ENCODE data around the gene GKN1. TPM values are rescaled to one million over a fixed set of nuclear protein-coding genes. Genes with fewer than 3 reads are reported as not detected.
A peak's percentile ranks its signal among the peaks of the same experiment; 100 is the strongest.

Gene GKN1
- total RNA-seq, 1 donor from 2014 or later = not detected

- Mint-ChIP-seq H3K36me3 (ENCODE audit: low read depth) (no peaks in the 10 kb centered on the region), H3K9me3 (no peaks in the 10 kb centered on the region), H3K27me3 (ENCODE audit: low read depth) (peaks cover 28% of the 10 kb centered on the region)
These were observed 20.4 kb downstream of the GKN1 start for GRCh38 chr2:68994864-68995263.

DNA sequence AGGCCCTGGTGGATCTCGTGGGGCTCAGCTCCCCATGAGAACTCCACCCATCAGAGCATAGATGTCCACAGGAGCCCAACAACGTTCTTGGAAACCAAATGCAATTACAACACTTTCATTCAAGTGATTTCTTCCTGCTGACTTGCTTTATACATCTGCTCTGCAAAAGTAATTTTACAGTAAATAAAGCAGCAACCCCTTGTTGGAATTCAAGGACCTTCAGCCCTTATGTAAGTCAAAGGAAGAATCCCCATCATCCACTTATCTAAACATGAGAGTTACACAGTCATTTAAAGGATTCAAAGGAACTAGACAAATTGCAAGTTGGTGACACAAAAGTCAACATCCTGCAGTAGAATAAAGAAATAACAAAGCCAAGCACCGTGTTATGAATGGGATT, 21.5 kb downstream of the GKN1 start:
- H3K36me3 Mint-ChIP-seq (ENCODE audit: low read depth) = no peaks in the 10 kb centered on the region
- no peak for DNase-seq (ENCODE audit: low spot score)
- no peak overlapping the region for H3K27ac Mint-ChIP-seq
- no peaks in the 10 kb centered on the region for H3K4me1 Mint-ChIP-seq (ENCODE audit: low read depth)
- H3K9me3 Mint-ChIP-seq = no peaks in the 10 kb centered on the region
- peaks cover 28% of the 10 kb centered on the region for H3K27me3 Mint-ChIP-seq (ENCODE audit: low read depth)
- H3K4me3 Mint-ChIP-seq (ENCODE audit: low read depth) = no peak overlapping the region
- intact Hi-C loops (cut with micrococcal nuclease) = no loop called here

More at GRCh38 chr2:68994864-68995263, 20.4 kb downstream of the GKN1 start:
- H3K4me1 Mint-ChIP-seq (ENCODE audit: low read depth) = no peaks in the 10 kb centered on the region
- no peak overlapping the region for H3K27ac Mint-ChIP-seq
- no peak overlapping the region for H3K4me3 Mint-ChIP-seq (ENCODE audit: low read depth)
- DNase-seq (ENCODE audit: low spot score) = no peak
- intact Hi-C loops (cut with micrococcal nuclease) = no loop called here

- Mint-ChIP-seq H3K27me3 (ENCODE audit: low read depth) (peaks cover 33% of the 10 kb centered on the region), H3K36me3 (ENCODE audit: low read depth) (no peaks in the 10 kb centered on the region), H3K4me3 (ENCODE audit: low read depth) (no peak overlapping the region), H3K9me3 (peaks cover 5% of the 10 kb centered on the region), H3K27ac (no peak overlapping the region), H3K4me1 (ENCODE audit: low read depth) (no peaks in the 10 kb centered on the region)
- no peak for DNase-seq (ENCODE audit: low spot score)
- intact Hi-C loops (cut with micrococcal nuclease) = no loop called here
These were observed 23.0 kb downstream of the GKN1 start for GRCh38 chr2:68997401-68997800.

- DNase-seq (ENCODE audit: low spot score) = no peak
- intact Hi-C loops (cut with micrococcal nuclease) = no loop called here
- Mint-ChIP-seq H3K9me3 (peaks cover 6% of the 10 kb centered on the region), H3K36me3 (ENCODE audit: low read depth) (no peaks in the 10 kb centered on the region), H3K27ac (no peak overlapping the region), H3K4me1 (ENCODE audit: low read depth) (no peaks in the 10 kb centered on the region), H3K4me3 (ENCODE audit: low read depth) (no peak overlapping the region), H3K27me3 (ENCODE audit: low read depth) (peaks cover 36% of the 10 kb centered on the region)
These were observed 27.4 kb downstream of the GKN1 start for GRCh38 chr2:69001879-69002278.

DNA sequence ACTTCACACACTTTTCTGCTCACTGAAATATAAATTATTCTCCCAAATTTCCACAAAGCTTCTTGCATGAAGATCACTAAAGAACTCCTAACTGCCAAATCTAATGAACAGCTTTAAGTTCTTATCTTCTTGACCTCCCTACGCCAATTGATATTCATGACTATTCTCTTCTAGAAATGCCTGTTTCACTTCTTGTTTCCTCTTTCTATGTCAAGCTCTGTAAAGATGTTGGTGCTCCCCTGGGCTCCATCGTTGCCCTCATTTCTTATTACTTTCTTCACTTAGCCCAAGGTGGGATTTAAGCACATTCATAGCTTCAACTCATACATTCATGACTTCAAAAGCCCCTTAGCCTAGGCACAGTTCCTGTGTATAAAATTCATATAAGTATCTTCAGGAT, 29.3 kb downstream of the GKN1 start:
- Mint-ChIP-seq H3K4me1 (ENCODE audit: low read depth) (no peaks in the 10 kb centered on the region), H3K27me3 (ENCODE audit: low read depth) (peaks cover 37% of the 10 kb centered on the region), H3K9me3 (peaks cover 6% of the 10 kb centered on the region), H3K36me3 (ENCODE audit: low read depth) (no peaks in the 10 kb centered on the region), H3K27ac (no peak overlapping the region), H3K4me3 (ENCODE audit: low read depth) (no peak overlapping the region)
- intact Hi-C loops (cut with micrococcal nuclease) = no loop called here
- DNase-seq (ENCODE audit: low spot score) = no peak

DNA sequence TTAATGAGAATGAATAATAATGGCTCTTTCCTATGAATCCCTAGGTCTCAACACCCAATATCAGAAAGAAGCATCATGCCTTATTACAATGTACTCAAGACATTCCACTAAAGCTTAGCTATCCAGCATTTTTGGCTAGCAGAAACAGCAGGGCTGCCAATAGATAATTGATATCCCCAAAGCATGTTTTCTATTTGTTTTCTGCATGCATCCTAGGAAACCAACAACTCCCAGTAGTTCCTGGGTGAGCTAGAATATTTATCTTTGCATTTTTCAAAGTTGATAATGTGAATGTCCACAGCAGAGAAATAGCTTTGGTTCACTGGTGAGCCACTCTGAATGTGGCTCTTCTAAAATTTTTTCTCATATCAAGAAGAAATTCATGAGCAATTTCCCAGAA, 32.7 kb downstream of the GKN1 start:
- no peaks in the 10 kb centered on the region for H3K36me3 Mint-ChIP-seq (ENCODE audit: low read depth)
- no peak for DNase-seq (ENCODE audit: low spot score)
- no peaks in the 10 kb centered on the region for H3K4me1 Mint-ChIP-seq (ENCODE audit: low read depth)
- H3K4me3 Mint-ChIP-seq (ENCODE audit: low read depth) = no peak overlapping the region
- intact Hi-C loops (cut with micrococcal nuclease) = no loop called here
- peaks cover 2% of the 10 kb centered on the region for H3K9me3 Mint-ChIP-seq
- H3K27ac Mint-ChIP-seq = no peak overlapping the region
- peaks cover 41% of the 10 kb centered on the region for H3K27me3 Mint-ChIP-seq (ENCODE audit: low read depth)

GRCh38 chr2:69007603-69008002, 33.2 kb downstream of the GKN1 start:
- Mint-ChIP-seq H3K9me3 (no peaks in the 10 kb centered on the region), H3K4me1 (ENCODE audit: low read depth) (peaks cover 3% of the 10 kb centered on the region), H3K27ac (no peak overlapping the region), H3K4me3 (ENCODE audit: low read depth) (no peak overlapping the region), H3K36me3 (ENCODE audit: low read depth) (no peaks in the 10 kb centered on the region), H3K27me3 (ENCODE audit: low read depth) (peaks cover 45% of the 10 kb centered on the region)
- intact Hi-C loops (cut with micrococcal nuclease) = no loop called here
- DNase-seq (ENCODE audit: low spot score) = no peak

DNA sequence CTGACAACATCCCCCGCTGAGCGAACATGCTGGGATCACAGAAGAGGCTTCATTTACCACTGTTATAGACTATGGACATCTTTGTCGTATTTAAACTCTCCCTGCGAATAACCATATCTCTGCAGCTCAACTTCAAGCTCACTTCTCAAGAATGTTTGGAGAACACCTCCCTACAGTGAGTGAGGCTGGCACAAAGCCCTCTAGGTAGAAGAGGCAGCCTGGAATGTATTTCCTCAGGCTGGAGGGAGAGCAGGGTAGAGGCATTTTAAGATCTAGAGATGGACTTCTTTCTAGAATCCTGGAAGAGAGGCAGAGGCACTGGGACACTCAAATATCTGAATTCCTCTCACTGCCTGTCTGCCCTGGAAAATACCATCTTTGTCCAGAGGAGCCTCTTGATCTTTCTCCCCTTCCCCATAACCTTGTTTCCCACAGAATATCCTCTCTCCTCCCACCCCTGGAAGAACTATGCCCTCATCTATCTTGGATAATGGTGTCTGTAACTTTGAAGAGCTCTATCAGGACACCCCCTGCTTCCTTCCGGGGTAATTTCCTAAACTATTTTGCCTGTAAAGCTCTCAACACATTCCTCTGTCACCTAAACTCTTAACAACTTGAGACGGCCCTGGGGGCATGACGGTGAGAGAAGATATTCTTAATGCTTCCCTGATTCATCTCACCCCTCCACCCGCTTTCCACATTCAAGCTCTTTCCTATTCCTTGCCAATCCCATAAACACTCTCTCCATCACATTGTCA, 36.2 kb downstream of the GKN1 start:
- Mint-ChIP-seq H3K9me3 (no peaks in the 10 kb centered on the region), H3K36me3 (ENCODE audit: low read depth) (no peaks in the 10 kb centered on the region), H3K4me1 (ENCODE audit: low read depth) (peaks cover 10% of the 10 kb centered on the region), H3K27ac (no peak overlapping the region), H3K4me3 (ENCODE audit: low read depth) (no peak overlapping the region), H3K27me3 (ENCODE audit: low read depth) (peaks cover 58% of the 10 kb centered on the region)
- DNase-seq (ENCODE audit: low spot score) = no peak
- intact Hi-C loops (cut with micrococcal nuclease) = loop anchor here (5.0 to 10.0 kb wide), 3 partner anchors 68 to 546 kb away; partner anchors contain the start of genes APLF and FBXO48

- Mint-ChIP-seq H3K27me3 (ENCODE audit: low read depth) (peaks cover 53% of the 10 kb centered on the region), H3K4me1 (ENCODE audit: low read depth) (peaks cover 10% of the 10 kb centered on the region), H3K9me3 (no peaks in the 10 kb centered on the region), H3K27ac (no peak overlapping the region), H3K4me3 (ENCODE audit: low read depth) (no peak overlapping the region), H3K36me3 (ENCODE audit: low read depth) (no peaks in the 10 kb centered on the region)
- intact Hi-C loops (cut with micrococcal nuclease) = loop anchor here (5.0 to 10.0 kb wide), 3 partner anchors 69 to 547 kb away; partner anchors contain the start of genes APLF and FBXO48
- DNase-seq (ENCODE audit: low spot score) = no peak
These were observed 37.2 kb downstream of the GKN1 start for GRCh38 chr2:69011611-69012157.

DNA sequence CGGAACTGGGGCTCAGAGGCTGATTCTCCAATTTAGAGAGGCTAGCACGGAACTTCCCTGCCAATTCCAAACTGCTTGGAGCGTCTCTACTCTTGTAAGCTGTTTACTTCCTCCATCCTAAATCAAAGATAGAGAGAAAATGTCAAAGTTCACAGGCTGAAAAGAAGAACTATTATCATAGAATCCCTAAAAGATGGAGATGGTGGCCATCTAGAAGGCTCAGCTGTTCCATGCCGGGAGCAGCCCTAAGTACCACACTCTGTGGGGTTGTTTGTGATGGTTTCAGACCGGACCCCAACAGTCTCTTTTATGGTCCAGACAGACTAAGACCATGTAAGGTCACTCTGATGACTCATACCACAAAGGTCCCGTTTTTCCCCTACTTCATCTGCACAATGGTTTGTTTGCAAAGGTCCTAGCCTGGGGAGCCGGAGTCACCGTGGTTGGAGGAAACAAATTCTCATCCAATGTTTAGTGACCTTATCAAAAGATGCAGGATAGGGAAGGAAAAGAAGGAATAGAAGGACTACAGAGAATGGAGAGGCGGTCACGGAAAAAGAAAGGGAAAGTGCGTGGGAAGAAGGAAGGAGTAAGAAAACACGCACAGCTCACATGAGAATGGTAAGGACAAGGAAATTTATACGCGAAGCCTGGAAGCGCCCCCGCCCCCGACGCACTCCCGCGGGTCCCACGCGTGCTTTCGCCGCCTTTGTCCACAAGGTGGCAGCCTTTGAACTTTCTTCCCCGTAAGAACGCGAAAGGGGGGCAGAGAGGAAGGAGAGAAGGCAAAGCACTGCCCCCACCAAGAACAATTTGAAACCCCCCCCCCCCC, 38.1 kb downstream of the GKN1 start:
- Mint-ChIP-seq H3K27ac (no peak overlapping the region), H3K36me3 (ENCODE audit: low read depth) (no peaks in the 10 kb centered on the region), H3K4me3 (ENCODE audit: low read depth) (peak overlapping the region; percentile 75), H3K9me3 (no peaks in the 10 kb centered on the region), H3K27me3 (ENCODE audit: low read depth) (peaks cover 61% of the 10 kb centered on the region), H3K4me1 (ENCODE audit: low read depth) (peaks cover 10% of the 10 kb centered on the region)
- no peak for DNase-seq (ENCODE audit: low spot score)
- intact Hi-C loops (cut with micrococcal nuclease) = loop anchor here (5.0 to 10.0 kb wide), 3 partner anchors 70 to 548 kb away; partner anchors contain the start of genes APLF and FBXO48

DNA sequence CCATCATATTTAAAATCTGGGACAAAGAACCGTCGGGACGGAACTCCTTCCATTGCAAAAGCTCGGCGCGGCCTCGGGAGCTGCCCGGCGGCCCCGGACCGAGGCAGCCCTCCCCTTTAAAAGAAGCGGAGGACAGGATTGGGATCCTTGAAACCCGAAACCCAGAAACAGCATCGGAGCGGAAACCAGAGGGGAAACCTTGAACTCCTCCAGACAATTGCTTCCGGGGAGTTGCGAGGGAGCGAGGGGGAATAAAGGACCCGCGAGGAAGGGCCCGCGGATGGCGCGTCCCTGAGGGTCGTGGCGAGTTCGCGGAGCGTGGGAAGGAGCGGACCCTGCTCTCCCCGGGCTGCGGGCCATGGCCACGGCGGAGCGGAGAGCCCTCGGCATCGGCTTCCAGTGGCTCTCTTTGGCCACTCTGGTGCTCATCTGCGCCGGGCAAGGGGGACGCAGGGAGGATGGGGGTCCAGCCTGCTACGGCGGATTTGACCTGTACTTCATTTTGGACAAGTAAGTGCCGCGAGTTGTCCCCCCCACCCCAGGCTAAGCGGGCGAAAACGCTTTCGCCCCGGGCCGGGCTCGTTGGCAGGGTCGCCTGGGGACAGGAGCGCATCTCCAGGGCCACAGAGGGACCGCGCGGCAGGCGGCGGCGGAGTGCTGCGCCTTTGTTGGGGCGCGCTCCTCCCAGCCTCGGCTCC, 38.9 kb downstream of the GKN1 start, which contains the start of gene ANTXR1:
ANTXR1 (plus strand) TSS at position 38 of the 698 bp plus-strand sequence; CDS start at position 359, 321 bp downstream.
- DNase-seq (ENCODE audit: low spot score) = no peak
- Mint-ChIP-seq H3K9me3 (no peaks in the 10 kb centered on the region), H3K36me3 (ENCODE audit: low read depth) (no peaks in the 10 kb centered on the region), H3K27me3 (ENCODE audit: low read depth) (peaks cover 64% of the 10 kb centered on the region), H3K4me3 (ENCODE audit: low read depth) (peak within 1 kb of the TSS; percentile 75), H3K27ac (no peak within 1 kb of the TSS), H3K4me1 (ENCODE audit: low read depth) (peaks cover 10% of the 10 kb centered on the region)
- intact Hi-C loops (cut with micrococcal nuclease) = loop anchor here (5.0 to 10.0 kb wide), 3 partner anchors 71 to 548 kb away; partner anchors contain the start of genes APLF and FBXO48

All from activated T-helper 2 cell treated with anti-CD3 and anti-CD28 coated beads, Interferon-gamma antibody, Interleukin-2, Interleukin-4, amounts not matched to agents 10 μg/mL and 5 μg/mL and 100 μg/mL, durations not matched to agents 14 hours and 24 hours and 36 hours (primary cell).